Cerebellar nuclear complex (tissue), 1 donor: ENCODE results near the gene AGPS.
"Not testable (repeated sequence)": the region's sequence is repeated elsewhere in the genome, so short reads cannot be mapped to it uniquely, and the experiment has no call there.

Experiments used
- DNase-seq, 2 experiments: peaks; one replicate each; lab custom pipeline; 2025; lab: John Stamatoyannopoulos, UW

Gene AGPS

GRCh38 chr2:177550264-177551200 is 158.0 kb downstream of the AGPS start:
- no peak for DNase-seq

DNA sequence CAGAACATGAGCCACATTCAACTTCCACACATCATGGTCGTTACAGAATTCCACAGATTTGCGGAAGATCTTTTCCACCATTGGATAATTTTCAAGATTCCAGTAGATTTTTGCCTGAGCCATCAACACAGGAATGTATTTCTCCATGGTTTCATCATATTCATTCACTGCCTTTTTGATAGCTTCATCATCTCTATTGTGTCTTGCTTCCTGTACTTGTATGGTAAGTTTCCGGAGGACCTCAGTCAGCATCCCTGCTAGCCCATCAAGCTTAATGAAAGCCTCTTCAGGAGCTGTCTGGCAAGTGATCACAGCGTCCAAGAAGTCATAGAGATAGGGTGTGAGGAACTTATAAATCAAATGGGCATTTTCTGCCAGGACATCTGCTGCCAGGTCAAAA is 158.8 kb downstream of the AGPS start:
- DNase-seq = not testable (repeated sequence)

GRCh38 chr2:177551989-177552421 is 159.4 kb downstream of the AGPS start:
- DNase-seq = no peak

- peak in 1 of 2 experiments; percentile 88 for DNase-seq
These were observed 160.0 kb downstream of the AGPS start for GRCh38 chr2:177552422-177553175.

DNA sequence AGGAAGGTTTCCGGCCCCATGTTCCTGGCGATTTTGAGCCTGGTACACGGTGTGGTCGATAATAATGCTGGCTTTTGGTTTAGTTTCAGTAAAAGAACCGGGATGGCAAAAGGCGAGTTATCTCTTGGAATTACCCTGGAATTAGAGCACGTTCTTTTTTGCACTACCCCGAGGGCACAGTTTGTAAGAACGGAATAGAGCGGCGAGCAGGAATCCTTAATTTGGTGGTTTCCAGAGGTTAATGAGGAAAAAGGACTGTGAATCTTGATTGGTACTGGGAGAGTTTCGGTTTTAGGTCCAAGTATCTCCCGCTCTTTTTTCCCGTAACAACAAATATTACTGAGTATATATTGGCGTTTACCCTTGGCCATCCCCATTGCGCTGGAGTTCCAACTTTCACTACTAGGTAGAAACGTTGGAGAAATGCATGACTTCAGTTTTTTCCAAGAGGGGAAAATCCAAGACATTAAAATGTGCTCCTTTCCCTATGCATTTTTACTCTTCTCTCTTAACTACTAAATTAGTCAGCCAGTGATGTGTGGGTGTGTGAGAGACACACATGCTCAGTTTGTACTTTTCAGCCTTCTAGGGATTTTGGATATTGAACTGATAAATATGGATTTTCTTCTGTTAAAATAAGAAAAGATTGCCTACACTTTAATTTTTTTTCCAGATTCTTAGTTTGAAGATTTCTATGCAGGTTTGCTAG is 160.8 kb downstream of the AGPS start:
- no peak for DNase-seq

- DNase-seq = no peak
These were observed 161.8 kb downstream of the AGPS start for GRCh38 chr2:177554365-177554764.

DNA sequence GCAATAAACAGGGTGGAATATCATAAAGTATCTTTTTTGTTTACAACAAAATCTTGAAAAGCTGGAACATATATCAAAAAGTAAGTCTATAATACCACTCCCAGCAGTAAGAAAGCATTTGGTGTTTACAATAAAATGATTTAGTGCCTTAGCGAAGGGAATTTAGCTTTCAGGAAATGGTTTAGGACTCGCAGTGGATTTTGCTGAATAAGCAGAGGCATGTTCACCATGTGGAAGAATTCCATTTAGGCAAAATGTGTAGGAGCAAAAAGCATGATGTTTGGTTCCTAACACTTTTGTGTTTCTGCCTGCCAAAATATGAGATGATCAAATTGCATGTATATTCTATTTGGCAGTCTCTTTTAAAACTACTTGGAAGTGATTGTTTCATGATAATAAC is 163.6 kb downstream of the AGPS start:
- DNase-seq = no peak

- DNase-seq = no peak
These were observed 165.2 kb downstream of the AGPS start for GRCh38 chr2:177557794-177558193.

DNA sequence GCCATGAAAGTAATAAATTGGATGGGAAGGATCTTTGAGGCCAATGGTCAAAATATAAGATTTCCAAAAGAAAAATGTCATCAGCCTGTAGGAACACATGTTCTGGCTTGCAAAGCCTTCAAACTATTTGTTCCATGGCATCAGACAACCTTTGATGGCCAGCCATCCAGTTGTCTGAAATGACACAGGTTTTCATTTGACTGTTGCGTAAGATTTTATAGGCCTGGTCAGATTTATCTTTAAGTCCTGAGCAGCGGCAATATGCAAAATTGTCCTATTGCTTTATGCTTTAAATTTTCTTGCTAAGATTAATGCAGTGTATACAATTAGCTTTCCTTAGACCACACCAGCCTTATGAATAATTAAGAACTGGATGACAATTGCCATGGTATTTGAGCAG is 167.1 kb downstream of the AGPS start:
- no peak for DNase-seq

- DNase-seq = no peak
These were observed 175.8 kb downstream of the AGPS start for GRCh38 chr2:177568390-177568789.

GRCh38 chr2:177568893-177569292 is 176.3 kb downstream of the AGPS start:
- no peak for DNase-seq

- no peak for DNase-seq
These were observed 179.7 kb downstream of the AGPS start for GRCh38 chr2:177572236-177572671.

- no peak for DNase-seq
These were observed 180.5 kb downstream of the AGPS start for GRCh38 chr2:177573120-177573519.

GRCh38 chr2:177574356-177574755 is 181.8 kb downstream of the AGPS start:
- DNase-seq = no peak

- no peak for DNase-seq
These were observed 182.8 kb downstream of the AGPS start for GRCh38 chr2:177575358-177575757.

DNA sequence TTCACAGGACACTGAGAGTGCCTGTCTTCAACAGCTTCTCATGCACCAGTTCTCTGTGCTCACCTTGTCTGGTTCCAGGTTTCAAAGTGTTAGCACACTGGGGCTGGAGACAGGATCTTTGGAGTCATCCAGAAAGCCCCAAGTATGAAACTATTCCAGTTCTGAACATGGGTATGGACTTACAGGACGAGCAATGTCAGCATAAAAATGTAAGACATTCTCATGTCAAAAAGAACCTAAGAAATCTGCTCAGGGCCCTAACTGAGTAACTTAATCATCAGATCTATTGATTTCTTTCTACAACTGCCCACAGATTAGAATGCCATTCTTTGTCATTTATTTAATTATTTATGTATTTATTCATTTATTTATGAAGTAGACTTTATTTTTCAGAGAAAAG is 184.5 kb downstream of the AGPS start:
- no peak for DNase-seq

DNA sequence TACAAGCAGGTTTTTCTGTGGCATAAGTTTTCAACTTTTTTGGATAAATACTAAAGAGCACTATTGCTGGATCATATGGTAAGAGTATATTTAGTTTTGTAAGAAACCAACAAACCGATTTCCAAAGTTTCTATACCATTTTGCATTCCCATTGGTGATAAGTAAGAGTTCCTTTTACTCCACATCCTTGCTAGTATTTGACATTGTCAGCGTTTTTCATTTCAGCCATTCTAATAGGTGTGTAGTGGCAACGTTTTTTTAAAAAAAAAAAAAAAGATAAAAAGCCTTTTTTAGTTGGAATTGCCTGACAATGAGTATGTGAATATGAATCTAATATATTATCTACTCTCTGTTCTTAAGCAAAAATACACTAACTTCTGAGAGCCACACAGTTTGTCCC is 185.9 kb downstream of the AGPS start:
- no peak for DNase-seq

- DNase-seq = no peak
These were observed 187.0 kb downstream of the AGPS start for GRCh38 chr2:177579486-177580036.

DNA sequence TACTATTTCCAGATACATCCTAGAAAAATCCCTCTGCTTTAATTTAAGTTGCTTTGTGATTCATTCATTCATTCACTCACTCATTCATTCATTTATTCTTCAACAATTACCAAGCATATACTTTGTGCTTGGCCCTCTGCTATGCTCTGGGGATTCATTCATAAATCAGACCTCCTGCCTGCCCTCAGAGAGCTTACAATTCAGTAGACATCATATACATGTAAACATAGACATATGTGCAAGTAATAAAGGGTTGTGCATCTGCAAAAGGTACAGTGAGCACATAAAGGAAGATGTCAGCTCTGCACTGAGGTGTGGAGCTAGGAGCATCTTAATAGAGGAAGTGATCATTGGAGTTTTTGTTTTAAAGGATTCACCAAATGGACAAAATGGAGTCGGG is 189.4 kb downstream of the AGPS start:
- DNase-seq = no peak

DNA sequence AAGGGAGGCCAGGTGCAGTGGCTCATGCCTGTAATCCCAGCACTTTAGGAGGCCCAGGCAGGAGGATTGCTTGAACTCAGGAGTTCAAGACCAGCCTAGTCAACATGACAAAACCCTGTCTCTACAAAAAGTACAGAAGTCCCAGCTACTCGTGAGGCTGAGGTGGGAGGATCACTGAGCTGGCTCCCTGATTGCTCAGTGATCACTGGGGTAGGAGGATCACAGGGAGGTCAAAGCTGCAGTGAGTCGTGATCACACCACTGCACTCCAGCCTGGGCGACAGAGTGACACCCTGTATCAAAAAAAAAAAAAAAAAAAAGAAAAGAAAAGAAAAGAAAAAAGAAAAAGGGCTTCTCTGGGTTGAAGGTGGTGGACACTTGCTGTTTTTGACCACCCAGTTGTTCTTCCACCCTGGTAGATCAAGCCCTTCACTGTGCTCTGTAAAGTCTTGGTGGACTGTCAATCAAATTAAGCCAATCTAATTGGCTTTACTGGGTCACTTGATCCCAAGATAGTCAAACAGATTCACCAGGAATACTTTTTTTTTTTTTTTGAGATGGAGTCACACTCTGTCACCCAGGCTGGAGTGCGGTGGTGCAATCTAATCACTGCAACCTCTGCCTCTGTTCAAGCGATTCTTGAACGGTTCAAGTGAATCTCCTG is 191.6 kb downstream of the AGPS start:
- DNase-seq = no peak

- peak; percentile 55 to 75 for DNase-seq
These were observed 192.8 kb downstream of the AGPS start for GRCh38 chr2:177585234-177585863.
